HL-60 (cell line): Measurements from ENCODE around the gene AMH.

Experiments
- CTCF ChIP-seq: IDR thresholded peaks from one replicate; pipeline ENCODE4 v1.5.1; 2011; ENCODE audit warnings: low read length, control low read depth, inconsistent platforms; ENCODE audit not compliant: insufficient read depth
- GABPA ChIP-seq: IDR thresholded peaks from 2 replicates; pipeline ENCODE4 v1.6.1; 2012; ENCODE audit warnings: low read depth
- POLR2AphosphoS5 ChIP-seq: IDR thresholded peaks from 2 replicates; pipeline ENCODE4 v1.6.1; 2012; ENCODE audit warnings: low read depth
- REST ChIP-seq: IDR thresholded peaks from 2 replicates; pipeline ENCODE4 v1.6.1; 2012; ENCODE audit warnings: low read depth; ENCODE audit not compliant: insufficient replicate concordance
- SPI1 ChIP-seq: IDR thresholded peaks from 2 replicates; pipeline ENCODE4 v1.6.1; 2012; ENCODE audit warnings: low read depth, mild to moderate bottlenecking, borderline replicate concordance

DNA sequence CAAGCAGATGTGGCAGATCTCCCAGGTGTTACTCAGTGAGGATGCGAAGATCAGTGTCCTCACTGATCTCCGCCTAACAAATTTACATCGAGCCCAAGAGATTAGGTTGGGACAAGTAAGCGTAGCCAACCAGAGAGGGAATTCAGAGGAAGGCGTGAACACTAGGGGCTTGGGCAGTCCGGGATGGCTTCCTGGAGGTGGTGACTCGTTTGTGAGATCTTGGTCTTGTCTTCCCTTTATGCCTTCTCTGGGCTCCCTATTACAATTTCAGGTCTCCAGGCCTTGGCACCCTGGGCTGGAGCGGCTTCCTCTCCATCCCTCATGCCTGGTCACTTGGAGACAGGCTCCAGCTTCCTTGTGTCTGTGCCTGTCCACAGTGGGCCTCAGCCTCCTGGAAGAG is 6.3 kb upstream of the AMH start:
- no peak for TF ChIP-seq CTCF
- TF ChIP-seq REST, result no peak
- no peak for TF ChIP-seq POLR2AphosphoS5
- TF ChIP-seq SPI1, result no peak
- no peak for TF ChIP-seq GABPA
